Neural progenitor cell (in vitro differentiated cells): ENCODE results near the gene C1QC. TPM values are rescaled to one million over a fixed set of nuclear protein-coding genes. Genes with fewer than 3 reads are reported as not detected.

Experiments
- DNase-seq: peaks from one replicate; pipeline ENCODE4 v3.0.0-alpha.2; 2016; ENCODE audit warnings: low spot score
- H2AFZ ChIP-seq: fragments of 200-600 bp; sonication (generic); replicated peaks from 2 replicates; pipeline ENCODE4 v1.6.1; 2016; ENCODE audit warnings: antibody characterized with exemption
- H3F3A ChIP-seq: fragments of 200-600 bp; sonication (generic); 2 replicates; pipeline ENCODE4 v1.6.1; 2016; ENCODE audit warnings: antibody characterized with exemption, low read depth
- H3K27ac ChIP-seq: fragments of 200-600 bp; sonication (generic); 2 replicates; pipeline ENCODE4 v1.5.1; 2016; ENCODE audit warnings: mild to moderate bottlenecking
- H3K27me3 ChIP-seq: fragments of 200-600 bp; sonication (generic); 2 replicates; pipeline ENCODE4 v1.6.1; 2016; ENCODE audit warnings: mild to moderate bottlenecking, moderate library complexity
- H3K36me3 ChIP-seq: fragments of 200-600 bp; sonication (generic); 2 replicates; pipeline ENCODE4 v1.5.1; 2016
- H3K4me1 ChIP-seq: fragments of 200-600 bp; sonication (generic); 2 replicates; pipeline ENCODE4 v1.6.1; 2016; ENCODE audit warnings: mixed run types
- H3K4me2 ChIP-seq: fragments of 200-600 bp; sonication (generic); 2 replicates; pipeline ENCODE4 v1.6.1; 2016
- H3K4me3 ChIP-seq: fragments of 200-600 bp; sonication (generic); 2 replicates; pipeline ENCODE4 v1.5.1; 2016
- H3K79me2 ChIP-seq: fragments of 200-600 bp; sonication (generic); 2 replicates; pipeline ENCODE4 v1.6.1; 2016; ENCODE audit warnings: low read depth
- H3K9ac ChIP-seq: fragments of 200-600 bp; sonication (generic); 2 replicates; pipeline ENCODE4 v1.6.1; 2016
- H3K9me3 ChIP-seq: fragments of 200-600 bp; sonication (generic); 2 replicates; pipeline ENCODE4 v1.5.1; 2016; ENCODE audit warnings: low read depth
- H4K20me1 ChIP-seq: fragments of 200-600 bp; sonication (generic); 2 replicates; pipeline ENCODE4 v1.6.1; 2016; ENCODE audit warnings: low read depth
- H3K27ac Mint-ChIP-seq: 3 replicates; pipeline ENCODE4 v1.8.0; 2021; ENCODE audit warnings: mixed read lengths
- H3K27me3 Mint-ChIP-seq: 2 replicates; pipeline ENCODE4 v1.8.0; 2022; ENCODE audit warnings: low read depth, mild to moderate bottlenecking, inconsistent platforms, moderate library complexity, mixed read lengths; ENCODE audit not compliant: insufficient read depth
- H3K36me3 Mint-ChIP-seq: 3 replicates; pipeline ENCODE4 v1.8.0; 2021; ENCODE audit warnings: mixed read lengths
- H3K4me1 Mint-ChIP-seq: 3 replicates; pipeline ENCODE4 v1.8.0; 2021; ENCODE audit warnings: mixed read lengths
- H3K4me3 Mint-ChIP-seq: 3 replicates; pipeline ENCODE4 v1.8.0; 2021; ENCODE audit warnings: mild to moderate bottlenecking, moderate library complexity, mixed read lengths
- H3K9me3 Mint-ChIP-seq: 3 replicates; pipeline ENCODE4 v1.8.0; 2020; ENCODE audit warnings: mixed read lengths
- CTCF ChIP-seq: fragments of 200-600 bp; sonication (generic); IDR thresholded peaks from 2 replicates; pipeline ENCODE4 v1.5.1; 2017; ENCODE audit warnings: antibody characterized with exemption, mild to moderate bottlenecking
- EZH2 ChIP-seq: fragments of 200-600 bp; sonication (generic); IDR thresholded peaks from 2 replicates; pipeline ENCODE4 v1.6.1; 2017; ENCODE audit warnings: antibody characterized with exemption, mild to moderate bottlenecking, moderate library complexity
- EZH2phosphoT487 ChIP-seq: fragments of 200-600 bp; sonication (generic); IDR thresholded peaks from 2 replicates; pipeline ENCODE4 v1.6.1; 2017; ENCODE audit warnings: antibody characterized with exemption
- total RNA-seq: library from RNA; depleted of rRNA; stranded (reverse); fragments of >200 nt; gene quantifications from 2 replicates; pipeline ENCODE4 v1.2.3, GENCODE V29; 2015; ENCODE audit warnings: low replicate concordance

C1QC gene
- total RNA-seq, 1 donor from 2014 or later: not detected

GRCh38 chr1:22681556-22682276 is 38.3 kb downstream of the C1QC start:
- no peak overlapping the region for H3K4me3 Mint-ChIP-seq
- TF ChIP-seq EZH2phosphoT487 (no peak), EZH2 (no peak), CTCF (no peak)
- no peaks in the 10 kb centered on the region for H3K9me3 Mint-ChIP-seq
- peaks cover 30% of the 10 kb centered on the region for H3K4me1 Mint-ChIP-seq
- Histone ChIP-seq H3K4me1 (peaks cover 38% of the 10 kb centered on the region), H4K20me1 (no peaks in the 10 kb centered on the region), H3K27me3 (no peaks in the 10 kb centered on the region), H3K9ac (no peak overlapping the region), H2AFZ (no peak overlapping the region), H3K4me2 (no peak overlapping the region), H3K36me3 (no peaks in the 10 kb centered on the region), H3K27ac (no peak overlapping the region), H3K4me3 (no peak overlapping the region), H3K79me2 (no peaks in the 10 kb centered on the region), H3K9me3 (no peaks in the 10 kb centered on the region), H3F3A (peaks cover 35% of the 10 kb centered on the region)
- H3K36me3 Mint-ChIP-seq: no peaks in the 10 kb centered on the region
- peaks cover 9% of the 10 kb centered on the region for H3K27me3 Mint-ChIP-seq
- DNase-seq: no peak
- peak overlapping the region; percentile 61 for H3K27ac Mint-ChIP-seq

- H3K4me3 Mint-ChIP-seq: no peak overlapping the region
- no peaks in the 10 kb centered on the region for H3K9me3 Mint-ChIP-seq
- H3K27me3 ChIP-seq: no peaks in the 10 kb centered on the region
- peak overlapping the region; percentile 78 for H3K27ac Mint-ChIP-seq
- H3K79me2 ChIP-seq: no peaks in the 10 kb centered on the region
- H3K9ac ChIP-seq: no peak overlapping the region
- peaks cover 13% of the 10 kb centered on the region for H3K27me3 Mint-ChIP-seq
- no peak overlapping the region for H2AFZ ChIP-seq
- peaks cover 24% of the 10 kb centered on the region for H3K4me1 ChIP-seq
- H3K9me3 ChIP-seq: no peaks in the 10 kb centered on the region
- peaks cover 32% of the 10 kb centered on the region for H3K4me1 Mint-ChIP-seq
- no peak for DNase-seq
- peaks cover 19% of the 10 kb centered on the region for H3F3A ChIP-seq
- TF ChIP-seq EZH2phosphoT487: no peak
- TF ChIP-seq EZH2: no peak
- no peak for TF ChIP-seq CTCF
- no peak overlapping the region for H3K27ac ChIP-seq
- no peaks in the 10 kb centered on the region for H4K20me1 ChIP-seq
- no peaks in the 10 kb centered on the region for H3K36me3 ChIP-seq
- H3K4me2 ChIP-seq: no peak overlapping the region
- no peaks in the 10 kb centered on the region for H3K36me3 Mint-ChIP-seq
- no peak overlapping the region for H3K4me3 ChIP-seq
These were observed 40.1 kb downstream of the C1QC start for GRCh38 chr1:22683547-22683946.

- DNase-seq: no peak
- no peaks in the 10 kb centered on the region for H3K27me3 ChIP-seq
- H3K4me1 ChIP-seq: peaks cover 29% of the 10 kb centered on the region
- peaks cover 48% of the 10 kb centered on the region for H3K4me1 Mint-ChIP-seq
- no peak overlapping the region for H3K4me3 ChIP-seq
- no peaks in the 10 kb centered on the region for H4K20me1 ChIP-seq
- no peaks in the 10 kb centered on the region for H3K79me2 ChIP-seq
- TF ChIP-seq EZH2 (no peak), EZH2phosphoT487 (no peak), CTCF (no peak)
- no peak overlapping the region for H3K9ac ChIP-seq
- peaks cover 5% of the 10 kb centered on the region for H3F3A ChIP-seq
- H3K4me3 Mint-ChIP-seq: peak overlapping the region; percentile 51
- H3K36me3 ChIP-seq: no peaks in the 10 kb centered on the region
- peaks cover 13% of the 10 kb centered on the region for H3K27me3 Mint-ChIP-seq
- no peaks in the 10 kb centered on the region for H3K9me3 ChIP-seq
- no peaks in the 10 kb centered on the region for H3K36me3 Mint-ChIP-seq
- no peaks in the 10 kb centered on the region for H3K9me3 Mint-ChIP-seq
- peak overlapping the region; percentile 96 for H3K27ac Mint-ChIP-seq
- no peak overlapping the region for H3K27ac ChIP-seq
- H2AFZ ChIP-seq: peak overlapping the region; percentile 68
- H3K4me2 ChIP-seq: no peak overlapping the region
These were observed 42.2 kb downstream of the C1QC start for GRCh38 chr1:22685591-22686059.
